Peyer's patch (tissue), 4 donors: ENCODE results near the gene COL26A1.

Experiments
- POLR2A ChIP-seq, 2 donors: fragments of 450-650 bp; IDR thresholded peaks; one replicate each; pipeline ENCODE4 v1.5.1; 2017; ENCODE audit warnings: antibody characterized with exemption in 2 of 2, mild to moderate bottlenecking in 2 of 2, moderate library complexity in 2 of 2
- TF ChIP-seq, protein P1 (sequence below), 6 experiments: fragments of 450-650 bp in 4 of 6; fragments of 200-600 bp in 2 of 6; sonication (generic) in 1 of 6; IDR thresholded peaks; one replicate each; pipeline ENCODE4 v1.5.1; 2017 to 2019; ENCODE audit warnings: antibody characterized with exemption in 6 of 6, mild to moderate bottlenecking in 3 of 6, moderate library complexity in 1 of 6

DNA sequence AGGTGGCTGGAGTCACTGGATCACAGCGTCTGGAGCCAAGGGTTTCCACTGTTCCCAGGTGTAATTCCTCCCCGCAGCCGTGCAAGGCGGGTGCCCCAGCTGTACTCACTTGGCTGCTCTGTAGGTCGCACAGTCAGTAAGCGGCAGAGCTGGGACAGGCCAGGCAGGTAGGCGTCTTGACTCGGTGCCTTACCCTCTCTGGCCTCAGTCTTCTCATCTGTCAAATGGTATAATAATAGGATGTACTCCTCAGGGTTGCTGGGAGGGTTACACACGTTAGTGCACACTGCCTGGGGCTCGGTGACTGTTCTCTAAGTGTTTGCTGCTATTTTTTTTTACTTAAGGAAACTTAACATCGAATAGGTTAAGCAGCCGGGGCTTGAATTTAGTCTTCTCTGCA is 239.4 kb downstream of the COL26A1 start:
- TF ChIP-seq, protein P1, sequence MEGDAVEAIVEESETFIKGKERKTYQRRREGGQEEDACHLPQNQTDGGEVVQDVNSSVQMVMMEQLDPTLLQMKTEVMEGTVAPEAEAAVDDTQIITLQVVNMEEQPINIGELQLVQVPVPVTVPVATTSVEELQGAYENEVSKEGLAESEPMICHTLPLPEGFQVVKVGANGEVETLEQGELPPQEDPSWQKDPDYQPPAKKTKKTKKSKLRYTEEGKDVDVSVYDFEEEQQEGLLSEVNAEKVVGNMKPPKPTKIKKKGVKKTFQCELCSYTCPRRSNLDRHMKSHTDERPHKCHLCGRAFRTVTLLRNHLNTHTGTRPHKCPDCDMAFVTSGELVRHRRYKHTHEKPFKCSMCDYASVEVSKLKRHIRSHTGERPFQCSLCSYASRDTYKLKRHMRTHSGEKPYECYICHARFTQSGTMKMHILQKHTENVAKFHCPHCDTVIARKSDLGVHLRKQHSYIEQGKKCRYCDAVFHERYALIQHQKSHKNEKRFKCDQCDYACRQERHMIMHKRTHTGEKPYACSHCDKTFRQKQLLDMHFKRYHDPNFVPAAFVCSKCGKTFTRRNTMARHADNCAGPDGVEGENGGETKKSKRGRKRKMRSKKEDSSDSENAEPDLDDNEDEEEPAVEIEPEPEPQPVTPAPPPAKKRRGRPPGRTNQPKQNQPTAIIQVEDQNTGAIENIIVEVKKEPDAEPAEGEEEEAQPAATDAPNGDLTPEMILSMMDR (IDR thresholded peaks at IDR 0.05) = no peak
- TF ChIP-seq POLR2A (IDR thresholded peaks at IDR 0.05) = no peak
